GM23338 (cell line): ENCODE results near the gene P2RY12. TPM values are rescaled to one million over a fixed set of nuclear protein-coding genes. Genes with fewer than 3 reads are reported as not detected.

Experiments
- ATAC-seq: fragments of 200-7000 bp; cut with Tn5 transposase; 3 replicates; pipeline ENCODE4 v1.9.1; 2020
- DNase-seq: peaks from one replicate; pipeline ENCODE4 v3.0.0-alpha.2; 2015; ENCODE audit warnings: low spot score
- H2AFZ ChIP-seq: fragments of 200-600 bp; sonication (generic); 2 replicates; pipeline ENCODE4 v1.8.0; 2016; ENCODE audit warnings: antibody characterized with exemption, mild to moderate bottlenecking, moderate library complexity
- H3F3A ChIP-seq: fragments of 200-600 bp; sonication (generic); replicated peaks from 2 replicates; pipeline ENCODE4 v1.8.0; 2017; ENCODE audit warnings: antibody characterized with exemption, mixed run types, low read depth
- H3K27ac ChIP-seq: fragments of 200-600 bp; sonication (generic); 2 replicates; pipeline ENCODE4 v1.6.1; 2016; ENCODE audit warnings: low read depth
- H3K27me3 ChIP-seq: fragments of 200-600 bp; sonication (generic); 2 replicates; pipeline ENCODE4 v1.8.0; 2016; ENCODE audit warnings: mild to moderate bottlenecking, mixed run types, moderate library complexity; ENCODE audit not compliant: insufficient read depth
- H3K36me3 ChIP-seq: fragments of 200-600 bp; sonication (generic); 2 replicates; pipeline ENCODE4 v1.8.0; 2016; ENCODE audit warnings: mild to moderate bottlenecking; ENCODE audit not compliant: insufficient read depth
- H3K4me1 ChIP-seq: fragments of 200-600 bp; sonication (generic); 2 replicates; pipeline ENCODE4 v1.8.0; 2016; ENCODE audit warnings: mild to moderate bottlenecking, moderate library complexity; ENCODE audit not compliant: insufficient read depth
- H3K4me2 ChIP-seq: fragments of 200-600 bp; sonication (generic); 2 replicates; pipeline ENCODE4 v1.7.1; 2017; ENCODE audit warnings: mixed run types
- H3K4me3 ChIP-seq: fragments of 200-600 bp; sonication (generic); 2 replicates; pipeline ENCODE4 v1.6.1; 2016; ENCODE audit warnings: mixed run types
- H3K79me2 ChIP-seq: fragments of 200-600 bp; sonication (generic); replicated peaks from 2 replicates; pipeline ENCODE4 v1.8.0; 2017; ENCODE audit warnings: mild to moderate bottlenecking; ENCODE audit not compliant: insufficient read depth
- H3K9me2 ChIP-seq: fragments of 200-600 bp; sonication (generic); 2 replicates; pipeline ENCODE4 v1.8.0; 2017; ENCODE audit not compliant: insufficient read depth
- H4K20me1 ChIP-seq: fragments of 200-600 bp; sonication (generic); replicated peaks from 2 replicates; pipeline ENCODE4 v1.8.0; 2017; ENCODE audit warnings: mild to moderate bottlenecking; ENCODE audit not compliant: insufficient read depth
- H3K27ac Mint-ChIP-seq: 2 replicates; pipeline ENCODE4 v1.8.0; 2020; ENCODE audit warnings: inconsistent platforms, mild to moderate bottlenecking, moderate library complexity, mixed read lengths
- H3K27me3 Mint-ChIP-seq: 3 replicates; pipeline ENCODE4 v1.8.0; 2022; ENCODE audit warnings: low read depth, mild to moderate bottlenecking, moderate library complexity, mixed read lengths, inconsistent platforms; ENCODE audit not compliant: insufficient read depth, poor library complexity
- H3K36me3 Mint-ChIP-seq: 3 replicates; pipeline ENCODE4 v1.8.0; 2021; ENCODE audit warnings: low read depth, mild to moderate bottlenecking, inconsistent platforms, moderate library complexity, mixed read lengths
- H3K4me1 Mint-ChIP-seq: 3 replicates; pipeline ENCODE4 v1.8.0; 2020; ENCODE audit warnings: mild to moderate bottlenecking, inconsistent platforms, mixed read lengths
- H3K4me3 Mint-ChIP-seq: 3 replicates; pipeline ENCODE4 v1.8.0; 2021; ENCODE audit warnings: moderate library complexity, mild to moderate bottlenecking, inconsistent platforms, mixed read lengths
- H3K9me3 Mint-ChIP-seq: 3 replicates; pipeline ENCODE4 v1.8.0; 2020; ENCODE audit warnings: moderate library complexity, mild to moderate bottlenecking, inconsistent platforms, mixed read lengths
- NANOG ChIP-seq: IDR thresholded peaks from 2 replicates; pipeline ENCODE4 v1.6.1; 2016; ENCODE audit warnings: antibody characterized with exemption, borderline replicate concordance
- STAT1 ChIP-seq: IDR thresholded peaks from one replicate; pipeline ENCODE4 v1.6.1; 2016; ENCODE audit warnings: antibody characterized with exemption; ENCODE audit not compliant: unreplicated experiment
- ZNF114 ChIP-seq: fragments of 250-450 bp; sonication (Bioruptor Pico); IDR thresholded peaks from 2 replicates; pipeline ENCODE4 v1.5.0; 2020; ENCODE audit warnings: mild to moderate bottlenecking, moderate library complexity
- ZNF331 ChIP-seq: fragments of 250-450 bp; sonication (Bioruptor Pico); IDR thresholded peaks from 2 replicates; pipeline ENCODE4 v1.5.0; 2020; ENCODE audit warnings: low read depth, mild to moderate bottlenecking, moderate library complexity
- polyA plus RNA-seq: library from polyadenylated mRNA; unstranded; fragments of >200 nt; fragmentation: Nextera tagmentation; extraction: Ambion mirVana; gene quantifications from 2 replicates; pipeline ENCODE4 v1.2.1, GENCODE V29; 2016
- total RNA-seq: library from RNA; depleted of rRNA; stranded (reverse); fragments of >200 nt; shearing (Covaris generic); gene quantifications from 2 replicates; pipeline ENCODE4 v1.2.3, GENCODE V29; 2014
- TF ChIP-seq, protein P1 (sequence below): fragments of 250-450 bp; sonication (Bioruptor Pico); IDR thresholded peaks from 2 replicates; pipeline ENCODE4 v1.5.0; 2020; ENCODE audit warnings: mild to moderate bottlenecking, moderate library complexity
- TF ChIP-seq, protein P2 (sequence below): IDR thresholded peaks from 2 replicates; pipeline ENCODE4 v1.6.1; 2016; ENCODE audit warnings: antibody characterized with exemption
- TF ChIP-seq, protein P3 (sequence below): IDR thresholded peaks from one replicate; pipeline ENCODE4 v1.6.1; 2018; ENCODE audit warnings: antibody characterized with exemption; ENCODE audit not compliant: unreplicated experiment
- TF ChIP-seq, protein P4 (sequence below), 2 experiments: fragments of 200-600 bp in 1 of 2; sonication (generic) in 1 of 2; conservative IDR thresholded peaks; 2 replicates each; pipeline versions ENCODE4 v1.5.1 to v1.6.1; 2016 to 2017; ENCODE audit warnings: antibody characterized with exemption in 2 of 2, low read depth in 2 of 2, mild to moderate bottlenecking in 2 of 2, moderate library complexity in 1 of 2

P2RY12 gene
- total and polyA plus RNA-seq, 2 experiments from 2014 or later = 1.1 TPM; not detected in 1

DNA sequence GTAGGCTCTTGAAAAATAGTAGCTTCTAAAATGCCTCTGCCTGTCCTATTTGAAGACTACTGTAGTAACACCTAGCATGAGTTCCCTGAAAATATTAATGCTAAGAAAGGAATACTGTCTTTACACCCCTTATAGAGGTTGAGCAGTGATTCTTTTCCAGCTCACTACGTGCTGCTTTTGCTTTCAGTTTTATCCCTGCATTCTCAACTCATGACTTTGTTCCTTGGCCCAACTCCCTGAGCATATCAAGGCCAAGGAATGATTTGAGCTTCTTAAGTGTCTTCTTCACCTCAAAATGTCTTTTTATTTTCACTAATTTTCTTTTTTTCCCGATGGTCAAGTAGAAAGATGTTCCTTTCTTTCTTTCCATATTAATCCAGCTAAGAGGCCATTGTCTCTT, 38.7 kb downstream of the P2RY12 start (continued):
- TF ChIP-seq, protein P1, sequence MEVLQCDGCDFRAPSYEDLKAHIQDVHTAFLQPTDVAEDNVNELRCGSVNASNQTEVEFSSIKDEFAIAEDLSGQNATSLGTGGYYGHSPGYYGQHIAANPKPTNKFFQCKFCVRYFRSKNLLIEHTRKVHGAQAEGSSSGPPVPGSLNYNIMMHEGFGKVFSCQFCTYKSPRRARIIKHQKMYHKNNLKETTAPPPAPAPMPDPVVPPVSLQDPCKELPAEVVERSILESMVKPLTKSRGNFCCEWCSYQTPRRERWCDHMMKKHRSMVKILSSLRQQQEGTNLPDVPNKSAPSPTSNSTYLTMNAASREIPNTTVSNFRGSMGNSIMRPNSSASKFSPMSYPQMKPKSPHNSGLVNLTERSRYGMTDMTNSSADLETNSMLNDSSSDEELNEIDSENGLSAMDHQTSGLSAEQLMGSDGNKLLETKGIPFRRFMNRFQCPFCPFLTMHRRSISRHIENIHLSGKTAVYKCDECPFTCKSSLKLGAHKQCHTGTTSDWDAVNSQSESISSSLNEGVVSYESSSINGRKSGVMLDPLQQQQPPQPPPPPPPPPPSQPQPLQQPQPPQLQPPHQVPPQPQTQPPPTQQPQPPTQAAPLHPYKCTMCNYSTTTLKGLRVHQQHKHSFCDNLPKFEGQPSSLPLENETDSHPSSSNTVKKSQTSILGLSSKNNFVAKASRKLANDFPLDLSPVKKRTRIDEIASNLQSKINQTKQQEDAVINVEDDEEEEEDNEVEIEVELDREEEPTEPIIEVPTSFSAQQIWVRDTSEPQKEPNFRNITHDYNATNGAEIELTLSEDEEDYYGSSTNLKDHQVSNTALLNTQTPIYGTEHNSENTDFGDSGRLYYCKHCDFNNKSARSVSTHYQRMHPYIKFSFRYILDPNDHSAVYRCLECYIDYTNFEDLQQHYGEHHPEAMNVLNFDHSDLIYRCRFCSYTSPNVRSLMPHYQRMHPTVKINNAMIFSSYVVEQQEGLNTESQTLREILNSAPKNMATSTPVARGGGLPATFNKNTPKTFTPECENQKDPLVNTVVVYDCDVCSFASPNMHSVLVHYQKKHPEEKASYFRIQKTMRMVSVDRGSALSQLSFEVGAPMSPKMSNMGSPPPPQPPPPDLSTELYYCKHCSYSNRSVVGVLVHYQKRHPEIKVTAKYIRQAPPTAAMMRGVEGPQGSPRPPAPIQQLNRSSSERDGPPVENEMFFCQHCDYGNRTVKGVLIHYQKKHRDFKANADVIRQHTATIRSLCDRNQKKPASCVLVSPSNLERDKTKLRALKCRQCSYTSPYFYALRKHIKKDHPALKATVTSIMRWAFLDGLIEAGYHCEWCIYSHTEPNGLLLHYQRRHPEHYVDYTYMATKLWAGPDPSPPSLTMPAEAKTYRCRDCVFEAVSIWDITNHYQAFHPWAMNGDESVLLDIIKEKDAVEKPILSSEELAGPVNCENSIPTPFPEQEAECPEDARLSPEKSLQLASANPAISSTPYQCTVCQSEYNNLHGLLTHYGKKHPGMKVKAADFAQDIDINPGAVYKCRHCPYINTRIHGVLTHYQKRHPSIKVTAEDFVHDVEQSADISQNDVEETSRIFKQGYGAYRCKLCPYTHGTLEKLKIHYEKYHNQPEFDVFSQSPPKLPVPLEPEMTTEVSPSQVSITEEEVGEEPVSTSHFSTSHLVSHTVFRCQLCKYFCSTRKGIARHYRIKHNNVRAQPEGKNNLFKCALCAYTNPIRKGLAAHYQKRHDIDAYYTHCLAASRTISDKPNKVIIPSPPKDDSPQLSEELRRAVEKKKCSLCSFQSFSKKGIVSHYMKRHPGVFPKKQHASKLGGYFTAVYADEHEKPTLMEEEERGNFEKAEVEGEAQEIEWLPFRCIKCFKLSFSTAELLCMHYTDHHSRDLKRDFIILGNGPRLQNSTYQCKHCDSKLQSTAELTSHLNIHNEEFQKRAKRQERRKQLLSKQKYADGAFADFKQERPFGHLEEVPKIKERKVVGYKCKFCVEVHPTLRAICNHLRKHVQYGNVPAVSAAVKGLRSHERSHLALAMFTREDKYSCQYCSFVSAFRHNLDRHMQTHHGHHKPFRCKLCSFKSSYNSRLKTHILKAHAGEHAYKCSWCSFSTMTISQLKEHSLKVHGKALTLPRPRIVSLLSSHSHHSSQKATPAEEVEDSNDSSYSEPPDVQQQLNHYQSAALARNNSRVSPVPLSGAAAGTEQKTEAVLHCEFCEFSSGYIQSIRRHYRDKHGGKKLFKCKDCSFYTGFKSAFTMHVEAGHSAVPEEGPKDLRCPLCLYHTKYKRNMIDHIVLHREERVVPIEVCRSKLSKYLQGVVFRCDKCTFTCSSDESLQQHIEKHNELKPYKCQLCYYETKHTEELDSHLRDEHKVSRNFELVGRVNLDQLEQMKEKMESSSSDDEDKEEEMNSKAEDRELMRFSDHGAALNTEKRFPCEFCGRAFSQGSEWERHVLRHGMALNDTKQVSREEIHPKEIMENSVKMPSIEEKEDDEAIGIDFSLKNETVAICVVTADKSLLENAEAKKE (CRISPR knock-in tag) = no peak
- TF ChIP-seq ZNF331 (CRISPR knock-in tag) = no peak

DNA sequence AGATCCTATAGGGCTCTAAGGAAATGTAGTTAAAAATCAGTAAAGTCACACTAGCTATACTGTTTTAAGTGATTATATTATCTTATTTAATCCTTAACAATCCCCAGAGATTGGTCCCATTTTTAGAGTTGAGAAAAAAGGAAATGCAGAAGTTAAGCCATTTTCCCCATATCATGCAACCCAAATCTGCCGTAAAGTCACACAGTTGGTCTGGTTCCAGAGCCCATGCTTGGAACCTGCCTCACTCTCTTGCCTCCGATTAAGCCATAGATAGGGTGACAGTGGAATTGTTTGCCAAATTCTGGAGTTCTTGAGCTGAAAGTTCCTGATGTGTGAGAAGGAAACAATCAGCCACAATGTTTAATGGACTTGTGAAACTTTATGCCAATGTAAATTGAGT, 52.9 kb downstream of the P2RY12 start:
- H3K27ac Mint-ChIP-seq = no peak overlapping the region
- no peaks in the 10 kb centered on the region for H3F3A ChIP-seq
- H3K9me2 ChIP-seq = no peaks in the 10 kb centered on the region; the same call in 1 of the 2 replicates
- no peak overlapping the region for H3K4me3 ChIP-seq
- H4K20me1 ChIP-seq = no peaks in the 10 kb centered on the region
- TF ChIP-seq ZNF114 (CRISPR knock-in tag) = no peak
- no peak overlapping the region for H2AFZ ChIP-seq
- no peaks in the 10 kb centered on the region for H3K36me3 Mint-ChIP-seq
- ATAC-seq (no peak), DNase-seq (no peak)
- H3K27me3 Mint-ChIP-seq = no peaks in the 10 kb centered on the region
- no peaks in the 10 kb centered on the region; the same call in 1 of the 2 replicates for H3K4me1 ChIP-seq
- no peak overlapping the region for H3K4me2 ChIP-seq
- no peaks in the 10 kb centered on the region for H3K27me3 ChIP-seq
- H3K79me2 ChIP-seq = no peaks in the 10 kb centered on the region
- H3K36me3 ChIP-seq = no peaks in the 10 kb centered on the region
- no peaks in the 10 kb centered on the region for H3K9me3 Mint-ChIP-seq
- no peak overlapping the region for H3K4me3 Mint-ChIP-seq
- no peak overlapping the region for H3K27ac ChIP-seq
- H3K4me1 Mint-ChIP-seq = peaks cover 15% of the 10 kb centered on the region

DNA sequence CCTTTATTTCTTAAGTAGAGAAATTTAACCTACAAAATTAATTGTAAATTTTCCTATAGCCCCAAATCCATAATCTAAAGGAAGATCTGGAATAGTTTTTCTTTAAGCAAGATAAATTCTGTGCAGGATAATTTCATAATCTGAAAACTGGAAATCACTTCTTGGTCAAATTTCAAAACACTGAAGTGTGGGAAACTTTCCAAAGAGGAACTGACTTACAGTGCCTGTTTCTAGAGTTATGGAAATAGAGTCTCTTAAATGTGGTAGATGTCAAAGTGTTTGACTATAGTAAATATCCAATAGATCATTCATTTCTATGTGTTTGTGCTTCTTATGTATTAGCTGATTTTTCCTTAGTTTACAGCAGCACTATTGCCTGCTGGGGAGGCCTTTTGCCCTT, 53.7 kb downstream of the P2RY12 start:
- no peak overlapping the region for H3K27ac Mint-ChIP-seq
- Histone ChIP-seq H3K79me2 (no peaks in the 10 kb centered on the region), H3K27ac (no peak overlapping the region), H3K4me3 (no peak overlapping the region), H3F3A (no peaks in the 10 kb centered on the region), H3K27me3 (no peaks in the 10 kb centered on the region), H4K20me1 (no peaks in the 10 kb centered on the region), H3K9me2 (no peaks in the 10 kb centered on the region; the same call in 1 of the 2 replicates), H2AFZ (no peak overlapping the region), H3K36me3 (no peaks in the 10 kb centered on the region), H3K4me2 (no peak overlapping the region), H3K4me1 (no peaks in the 10 kb centered on the region; the same call in 1 of the 2 replicates)
- H3K4me3 Mint-ChIP-seq = no peak overlapping the region
- no peaks in the 10 kb centered on the region for H3K27me3 Mint-ChIP-seq
- no peaks in the 10 kb centered on the region for H3K36me3 Mint-ChIP-seq
- DNase-seq (no peak), ATAC-seq (no peak)
- no peaks in the 10 kb centered on the region for H3K9me3 Mint-ChIP-seq
- peaks cover 15% of the 10 kb centered on the region for H3K4me1 Mint-ChIP-seq
- TF ChIP-seq STAT1 (no peak), NANOG (no peak)
- TF ChIP-seq, protein P2, sequence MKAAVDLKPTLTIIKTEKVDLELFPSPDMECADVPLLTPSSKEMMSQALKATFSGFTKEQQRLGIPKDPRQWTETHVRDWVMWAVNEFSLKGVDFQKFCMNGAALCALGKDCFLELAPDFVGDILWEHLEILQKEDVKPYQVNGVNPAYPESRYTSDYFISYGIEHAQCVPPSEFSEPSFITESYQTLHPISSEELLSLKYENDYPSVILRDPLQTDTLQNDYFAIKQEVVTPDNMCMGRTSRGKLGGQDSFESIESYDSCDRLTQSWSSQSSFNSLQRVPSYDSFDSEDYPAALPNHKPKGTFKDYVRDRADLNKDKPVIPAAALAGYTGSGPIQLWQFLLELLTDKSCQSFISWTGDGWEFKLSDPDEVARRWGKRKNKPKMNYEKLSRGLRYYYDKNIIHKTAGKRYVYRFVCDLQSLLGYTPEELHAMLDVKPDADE = no peak
- TF ChIP-seq, protein P3, sequence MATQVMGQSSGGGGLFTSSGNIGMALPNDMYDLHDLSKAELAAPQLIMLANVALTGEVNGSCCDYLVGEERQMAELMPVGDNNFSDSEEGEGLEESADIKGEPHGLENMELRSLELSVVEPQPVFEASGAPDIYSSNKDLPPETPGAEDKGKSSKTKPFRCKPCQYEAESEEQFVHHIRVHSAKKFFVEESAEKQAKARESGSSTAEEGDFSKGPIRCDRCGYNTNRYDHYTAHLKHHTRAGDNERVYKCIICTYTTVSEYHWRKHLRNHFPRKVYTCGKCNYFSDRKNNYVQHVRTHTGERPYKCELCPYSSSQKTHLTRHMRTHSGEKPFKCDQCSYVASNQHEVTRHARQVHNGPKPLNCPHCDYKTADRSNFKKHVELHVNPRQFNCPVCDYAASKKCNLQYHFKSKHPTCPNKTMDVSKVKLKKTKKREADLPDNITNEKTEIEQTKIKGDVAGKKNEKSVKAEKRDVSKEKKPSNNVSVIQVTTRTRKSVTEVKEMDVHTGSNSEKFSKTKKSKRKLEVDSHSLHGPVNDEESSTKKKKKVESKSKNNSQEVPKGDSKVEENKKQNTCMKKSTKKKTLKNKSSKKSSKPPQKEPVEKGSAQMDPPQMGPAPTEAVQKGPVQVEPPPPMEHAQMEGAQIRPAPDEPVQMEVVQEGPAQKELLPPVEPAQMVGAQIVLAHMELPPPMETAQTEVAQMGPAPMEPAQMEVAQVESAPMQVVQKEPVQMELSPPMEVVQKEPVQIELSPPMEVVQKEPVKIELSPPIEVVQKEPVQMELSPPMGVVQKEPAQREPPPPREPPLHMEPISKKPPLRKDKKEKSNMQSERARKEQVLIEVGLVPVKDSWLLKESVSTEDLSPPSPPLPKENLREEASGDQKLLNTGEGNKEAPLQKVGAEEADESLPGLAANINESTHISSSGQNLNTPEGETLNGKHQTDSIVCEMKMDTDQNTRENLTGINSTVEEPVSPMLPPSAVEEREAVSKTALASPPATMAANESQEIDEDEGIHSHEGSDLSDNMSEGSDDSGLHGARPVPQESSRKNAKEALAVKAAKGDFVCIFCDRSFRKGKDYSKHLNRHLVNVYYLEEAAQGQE = no peak
- TF ChIP-seq, protein P4, sequence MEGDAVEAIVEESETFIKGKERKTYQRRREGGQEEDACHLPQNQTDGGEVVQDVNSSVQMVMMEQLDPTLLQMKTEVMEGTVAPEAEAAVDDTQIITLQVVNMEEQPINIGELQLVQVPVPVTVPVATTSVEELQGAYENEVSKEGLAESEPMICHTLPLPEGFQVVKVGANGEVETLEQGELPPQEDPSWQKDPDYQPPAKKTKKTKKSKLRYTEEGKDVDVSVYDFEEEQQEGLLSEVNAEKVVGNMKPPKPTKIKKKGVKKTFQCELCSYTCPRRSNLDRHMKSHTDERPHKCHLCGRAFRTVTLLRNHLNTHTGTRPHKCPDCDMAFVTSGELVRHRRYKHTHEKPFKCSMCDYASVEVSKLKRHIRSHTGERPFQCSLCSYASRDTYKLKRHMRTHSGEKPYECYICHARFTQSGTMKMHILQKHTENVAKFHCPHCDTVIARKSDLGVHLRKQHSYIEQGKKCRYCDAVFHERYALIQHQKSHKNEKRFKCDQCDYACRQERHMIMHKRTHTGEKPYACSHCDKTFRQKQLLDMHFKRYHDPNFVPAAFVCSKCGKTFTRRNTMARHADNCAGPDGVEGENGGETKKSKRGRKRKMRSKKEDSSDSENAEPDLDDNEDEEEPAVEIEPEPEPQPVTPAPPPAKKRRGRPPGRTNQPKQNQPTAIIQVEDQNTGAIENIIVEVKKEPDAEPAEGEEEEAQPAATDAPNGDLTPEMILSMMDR (conservative IDR thresholded peaks at IDR 0.05; ENCODE audit: low read depth in 2 of 2) = no peak
